KBM-7 (cell line): ENCODE data around the gene MPPE1.
A peak's percentile ranks its signal among the peaks of the same experiment; 100 is the strongest.
"Not testable (repeated sequence)": the region's sequence is repeated elsewhere in the genome, so short reads cannot be mapped to it uniquely, and the experiment has no call there.

Experiments used
- DNase-seq: peaks from one replicate; pipeline ENCODE4 v3.0.0-alpha.2; 2015
- in situ Hi-C: fragments of 300-500 bp; cut with MboI; formaldehyde crosslinking; loops from 2 replicates; pipeline ENCODE4 v1.14.3; 2020; ENCODE audit warnings: low sequenced_read_pairs, low pct_unique_long_range_greater_than_20kb, mixed read lengths

MPPE1 gene

GRCh38 chr18:11862468-11863137 is 45.5 kb downstream of the MPPE1 start:
- DNase-seq: no peak
- in situ Hi-C loops: no loop called here

- in situ Hi-C loops: no loop called here
- no peak for DNase-seq
These were observed 46.4 kb downstream of the MPPE1 start for GRCh38 chr18:11861583-11862288.

- no peak for DNase-seq
- in situ Hi-C loops: no loop called here
These were observed 47.3 kb downstream of the MPPE1 start for GRCh38 chr18:11860594-11861450.

- in situ Hi-C loops: no loop called here
- no peak for DNase-seq
These were observed 48.2 kb downstream of the MPPE1 start for GRCh38 chr18:11859903-11860407.

GRCh38 chr18:11859282-11859830 is 48.8 kb downstream of the MPPE1 start:
- in situ Hi-C loops: no loop called here
- DNase-seq: no peak

- in situ Hi-C loops: no loop called here
- no peak for DNase-seq
These were observed 50.8 kb downstream of the MPPE1 start for GRCh38 chr18:11857177-11857887.

- DNase-seq, in situ Hi-C loops: not testable (repeated sequence)
These were observed 53.6 kb downstream of the MPPE1 start for GRCh38 chr18:11854554-11854953.

GRCh38 chr18:11851806-11852337 is 56.2 kb downstream of the MPPE1 start:
- DNase-seq: peak; percentile 47
- in situ Hi-C loops: no loop called here

- DNase-seq: peak; percentile 98
- in situ Hi-C loops: no loop called here
These were observed 56.8 kb downstream of the MPPE1 start, which contains the start of gene CHMP1B for GRCh38 chr18:11851146-11851805. TSS of gene CHMP1B (plus strand) at chr18:11851413. CDS start at chr18:11851512, 99 bp downstream.

GRCh38 chr18:11850821-11851145 is 57.3 kb downstream of the MPPE1 start:
- no peak for DNase-seq
- in situ Hi-C loops: no loop called here

- in situ Hi-C loops: no loop called here
- peak; percentile 71 for DNase-seq
These were observed 58.1 kb downstream of the MPPE1 start for GRCh38 chr18:11849841-11850634.

GRCh38 chr18:11849279-11849678 is 58.8 kb downstream of the MPPE1 start:
- in situ Hi-C loops: no loop called here
- DNase-seq: no peak

- no peak for DNase-seq
- in situ Hi-C loops: no loop called here
These were observed 60.3 kb downstream of the MPPE1 start for GRCh38 chr18:11847811-11848210.

- in situ Hi-C loops: no loop called here
- DNase-seq: no peak
These were observed 62.5 kb downstream of the MPPE1 start for GRCh38 chr18:11845654-11846053.

- no peak for DNase-seq
- in situ Hi-C loops: no loop called here
These were observed 63.7 kb downstream of the MPPE1 start for GRCh38 chr18:11844436-11844835.

- no peak for DNase-seq
- in situ Hi-C loops: no loop called here
These were observed 65.6 kb downstream of the MPPE1 start for GRCh38 chr18:11842562-11842961.

GRCh38 chr18:11840493-11840892 is 67.6 kb downstream of the MPPE1 start:
- no peak for DNase-seq
- in situ Hi-C loops: no loop called here
